ENCODE data around the gene NLRC3. TPM values are rescaled to one million over a fixed set of nuclear protein-coding genes. Genes with fewer than 3 reads are reported as not detected.

The NLRC3 gene
- total RNA-seq, 1 experiment from 2014 or later = 0.26 TPM

GRCh38 chr16:3492356-3492755, 84.8 kb downstream of the NLRC3 start:
- Histone ChIP-seq H3K27ac (ENCODE audit: low read length) (no peak overlapping the region), H3K27me3 (ENCODE audit: control insufficient read depth, insufficient read depth, low read length) (no peaks in the 10 kb centered on the region), H3K36me3 (ENCODE audit: control insufficient read depth, insufficient read depth, low read length) (no peaks in the 10 kb centered on the region), H3K4me3 (ENCODE audit: low read depth in 2 of 2, low read length in 2 of 2) (no peak overlapping the region), H3K4me1 (ENCODE audit: control insufficient read depth, insufficient read depth, low read length) (no peaks in the 10 kb centered on the region), H3K9me3 (ENCODE audit: control insufficient read depth, insufficient read depth, low read depth, low read length) (no peaks in the 10 kb centered on the region)
- POLR2A ChIA-PET = no interaction called here
- no TSS peak for BruUV-seq (replicated peaks)
- intact Hi-C loops (cut with micrococcal nuclease; ENCODE audit: unreplicated experiment) (no loop called here), in situ Hi-C loops (cut with HindIII; ENCODE audit: low pct_unique_long_range_greater_than_20kb, low sequenced_read_pairs) (no loop called here)
- no peak for TF ChIP-seq POLR2AphosphoS5 (IDR thresholded peaks at IDR 0.05; ENCODE audit: low read depth, low read length)
- no peak for TF ChIP-seq TCF7L2 (IDR thresholded peaks at IDR 0.05; ENCODE audit: low read depth, low read length)
- TF ChIP-seq CTCF (IDR thresholded peaks at IDR 0.05) = no peak
- no peak for TF ChIP-seq SIN3A (IDR thresholded peaks at IDR 0.05; ENCODE audit: borderline replicate concordance, insufficient read depth, low read depth, low read length)
- TF ChIP-seq REST (IDR thresholded peaks at IDR 0.05; ENCODE audit: insufficient read depth in 1 of 2, low read depth in 2 of 2, low read length in 1 of 2) = no peak
- ATAC-seq = no peak
- DNase-seq (ENCODE audit: low read depth, low spot score) = no peak
- CTCF ChIA-PET = no interaction called here

- no peaks in the 10 kb centered on the region for H3K27me3 ChIP-seq (ENCODE audit: control insufficient read depth, insufficient read depth, low read length)
- in situ Hi-C loops (cut with HindIII; ENCODE audit: low pct_unique_long_range_greater_than_20kb, low sequenced_read_pairs) (no loop called here), intact Hi-C loops (cut with micrococcal nuclease; ENCODE audit: unreplicated experiment) (no loop called here)
- no peaks in the 10 kb centered on the region for H3K9me3 ChIP-seq (ENCODE audit: control insufficient read depth, insufficient read depth, low read depth, low read length)
- no peak overlapping the region for H3K4me3 ChIP-seq (ENCODE audit: low read depth in 2 of 2, low read length in 2 of 2)
- ChIA-PET POLR2A (no interaction called here), CTCF (no interaction called here)
- BruUV-seq (replicated peaks) = no TSS peak
- ATAC-seq (no peak; the same call in 1 of the 2 replicates), DNase-seq (ENCODE audit: low read depth, low spot score) (no peak)
- TF ChIP-seq TCF7L2 (IDR thresholded peaks at IDR 0.05; ENCODE audit: low read depth, low read length) (no peak), POLR2AphosphoS5 (IDR thresholded peaks at IDR 0.05; ENCODE audit: low read depth, low read length) (no peak), CTCF (IDR thresholded peaks at IDR 0.05) (no peak), SIN3A (IDR thresholded peaks at IDR 0.05; ENCODE audit: borderline replicate concordance, insufficient read depth, low read depth, low read length) (no peak), REST (IDR thresholded peaks at IDR 0.05; ENCODE audit: insufficient read depth in 1 of 2, low read depth in 2 of 2, low read length in 1 of 2) (no peak)
- H3K27ac ChIP-seq (ENCODE audit: low read length) = no peak overlapping the region
- no peaks in the 10 kb centered on the region for H3K36me3 ChIP-seq (ENCODE audit: control insufficient read depth, insufficient read depth, low read length)
- no peaks in the 10 kb centered on the region for H3K4me1 ChIP-seq (ENCODE audit: control insufficient read depth, insufficient read depth, low read length)
Measured at GRCh38 chr16:3490911-3491629, 86.1 kb downstream of the NLRC3 start.

All from Panc1 (cell line).